ENCODE data around the gene KCNC3. TPM values are rescaled to one million over a fixed set of nuclear protein-coding genes. Genes with fewer than 3 reads are reported as not detected.

The KCNC3 gene
- total and polyA plus RNA-seq, 2 donors (not counting 3 experiments of a cell fraction or from before 2014, with no cell fraction given): 0.22 to 0.91 TPM

GRCh38 chr19:50357178-50358100 lies 28.3 kb upstream of the KCNC3 start:
- peaks cover 7% of the 10 kb centered on the region for H3K4me1 ChIP-seq (ENCODE audit: control insufficient read depth, extremely low read depth, insufficient read depth, low read length)
- H4K20me1 ChIP-seq (replicated peaks; ENCODE audit: control insufficient read depth, extremely low read depth, insufficient read depth, low read length): no peaks in the 10 kb centered on the region
- H2AFZ ChIP-seq (ENCODE audit: low read depth, low read length): peak overlapping the region; percentile 98
- intact Hi-C loops (cut with micrococcal nuclease) (loop anchor here (1.0 to 2.0 kb wide), 10 partner anchors 11 to 565 kb away; partner anchors contain the start of genes EMC10, GARIN5A, KCNC3 and POLD1), dilution Hi-C loops (cut with MboI; ENCODE audit: extremely low pct_ligation_motif_present, low sequenced_read_pairs) (no loop called here)
- DNase-seq (ENCODE audit: low read depth, low spot score) (peak; percentile 72), FAIRE-seq (peak; percentile 97)
- peak overlapping the region; percentile 72 for H3K4me2 ChIP-seq (ENCODE audit: insufficient read depth, low read length)
- BruUV-seq (replicated peaks): TSS peak; percentile 18
- H3K4me3 ChIP-seq (replicated peaks in 1 of 3; ENCODE audit: insufficient read depth in 1 of 3, low read depth in 1 of 3, low read length in 3 of 3): peak overlapping the region; percentile 24 to 54 (median 31)
- H3K9ac ChIP-seq (replicated peaks; ENCODE audit: extremely low read depth, insufficient read depth, low read length): peak overlapping the region; percentile 56
- ChIA-PET POLR2A (no interaction called here), CTCF (interaction anchor here (0.6 to 3.9 kb wide), 39 partner anchors 8 to 564 kb away, joined by 3 to 68 read pairs (median 5); partner anchors contain the start of genes KCNC3, NR1H2 and POLD1)
- no peaks in the 10 kb centered on the region for H3K79me2 ChIP-seq (ENCODE audit: control insufficient read depth, insufficient read depth, low read length)
- H3K36me3 ChIP-seq (ENCODE audit: control insufficient read depth in 2 of 2, extremely low read depth in 1 of 2, insufficient read depth in 2 of 2, low read length in 2 of 2): no peaks in the 10 kb centered on the region
- H3K9me3 ChIP-seq (replicated peaks; ENCODE audit: control insufficient read depth, insufficient read depth, low read length): no peaks in the 10 kb centered on the region
- no peaks in the 10 kb centered on the region for H3K9me1 ChIP-seq (replicated peaks; ENCODE audit: control insufficient read depth, extremely low read depth, insufficient read depth, low read length)
- H3K27me3 ChIP-seq (ENCODE audit: control insufficient read depth in 2 of 2, insufficient read depth in 2 of 2, low read length in 2 of 2): peaks cover 0 to under 1% of the 10 kb centered on the region in 2 experiments
- peak overlapping the region; percentile 19 for H3K27ac ChIP-seq (ENCODE audit: insufficient read depth, low read depth, low read length)
- TF ChIP-seq JUN (IDR thresholded peaks at IDR 0.05; ENCODE audit: borderline replicate concordance, insufficient read depth, insufficient read length, low read depth) (no peak), POLR2AphosphoS5 (IDR thresholded peaks at IDR 0.05; ENCODE audit: insufficient read depth, low read depth, low read length) (no peak), MAX (IDR thresholded peaks at IDR 0.05; ENCODE audit: insufficient read depth, insufficient read length) (no peak), CTCF (IDR thresholded peaks at IDR 0.05; ENCODE audit: extremely low read depth in 1 of 2, insufficient read depth in 1 of 2, low read depth in 1 of 2, low read length in 2 of 2) (peak; percentile 77 to 83), POLR2A (IDR thresholded peaks at IDR 0.05; ENCODE audit: low read depth, low read length) (no peak), FOS (IDR thresholded peaks at IDR 0.05; ENCODE audit: borderline replicate concordance, insufficient read depth, low read length) (no peak), GATA2 (IDR thresholded peaks at IDR 0.05; ENCODE audit: insufficient read depth, insufficient read length, low read depth, low read length) (no peak)

Measured in endothelial cell of umbilical vein (primary cell).